Stimulated activated CD4-positive, alpha-beta T cell treated with anti-CD3 and anti-CD28 coated beads, Interleukin-2, amount 100 ng/mL, for 4 hours (primary cell): Measurements from ENCODE around the gene KIAA0040.
A peak's percentile ranks its signal among the peaks of the same experiment; 100 is the strongest.

Experiments used
- DNase-seq: peaks from one replicate; pipeline ENCODE4 v3.0.0-alpha.2; 2020; ENCODE audit warnings: low read depth

The KIAA0040 gene

DNA sequence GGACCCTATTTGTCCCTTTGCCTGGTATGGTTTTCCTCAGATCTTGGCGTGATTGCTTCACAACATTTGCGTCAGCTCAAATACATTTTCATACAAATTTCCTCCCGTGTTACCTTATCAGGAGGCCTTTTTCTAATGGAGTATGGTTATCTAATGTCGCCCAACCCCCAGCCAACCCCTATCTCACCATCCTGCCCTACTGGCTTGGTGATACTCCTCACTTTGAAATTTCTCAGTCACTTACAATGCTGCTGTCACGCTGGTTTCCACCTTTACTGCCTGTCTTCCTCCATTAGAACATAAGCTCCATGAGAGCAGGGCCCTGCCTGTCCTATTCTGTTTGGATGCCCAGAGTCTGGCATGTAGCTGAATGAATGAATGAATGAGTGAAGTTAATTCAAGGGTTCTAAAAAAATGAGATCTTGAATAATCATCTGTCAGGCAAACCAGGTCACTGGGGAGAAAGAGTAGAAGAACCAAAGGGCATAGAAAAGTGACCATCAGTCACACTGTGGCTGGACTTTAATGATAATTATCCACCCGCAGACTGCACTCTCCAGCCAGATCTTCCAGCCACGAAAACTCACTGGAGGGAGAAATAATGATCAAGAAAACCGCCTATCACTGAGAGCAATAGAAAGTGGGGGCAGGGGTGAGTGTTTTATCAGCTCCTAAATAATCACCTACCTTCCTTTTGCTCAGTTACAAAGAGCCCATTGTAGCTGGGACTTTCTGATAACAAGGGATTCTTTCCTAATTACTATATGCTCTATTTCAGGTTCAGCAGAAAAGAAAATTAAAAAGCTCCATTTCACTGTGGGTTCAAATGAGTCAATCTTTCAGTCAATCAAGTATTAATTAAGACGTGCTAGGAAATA is 21.3 kb downstream of the KIAA0040 start:
- no peak for DNase-seq

GRCh38 chr1:175169286-175170018 is 23.1 kb downstream of the KIAA0040 start:
- DNase-seq, result no peak

- DNase-seq, result no peak
Observed at GRCh38 chr1:175168782-175169181, 23.8 kb downstream of the KIAA0040 start.

GRCh38 chr1:175167861-175168260 is 24.7 kb downstream of the KIAA0040 start:
- no peak for DNase-seq

GRCh38 chr1:175166746-175167145 is 25.8 kb downstream of the KIAA0040 start:
- no peak for DNase-seq

- DNase-seq, result no peak
Observed at GRCh38 chr1:175164751-175165150, 27.8 kb downstream of the KIAA0040 start.

- no peak for DNase-seq
Observed at GRCh38 chr1:175163702-175164101, 28.9 kb downstream of the KIAA0040 start.

DNA sequence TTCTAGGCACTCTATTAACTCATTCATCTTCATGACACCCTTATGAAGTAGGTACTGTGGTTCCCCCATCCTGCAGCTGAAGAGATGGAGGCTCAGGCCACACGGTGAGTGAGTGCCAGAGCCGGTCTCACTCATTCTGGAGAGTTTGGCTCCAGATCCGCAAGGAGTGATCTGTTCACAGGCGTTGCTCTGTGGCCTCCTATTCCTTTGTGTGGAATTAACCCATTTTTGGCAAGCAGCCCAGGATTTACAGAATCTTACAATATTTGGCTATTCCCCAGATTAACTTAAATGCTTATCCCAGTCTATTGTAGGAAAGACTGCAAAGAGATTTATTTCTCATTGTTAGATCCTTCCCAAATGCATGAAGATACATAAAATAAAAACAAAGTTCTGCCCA is 29.6 kb downstream of the KIAA0040 start:
- DNase-seq, result no peak

DNA sequence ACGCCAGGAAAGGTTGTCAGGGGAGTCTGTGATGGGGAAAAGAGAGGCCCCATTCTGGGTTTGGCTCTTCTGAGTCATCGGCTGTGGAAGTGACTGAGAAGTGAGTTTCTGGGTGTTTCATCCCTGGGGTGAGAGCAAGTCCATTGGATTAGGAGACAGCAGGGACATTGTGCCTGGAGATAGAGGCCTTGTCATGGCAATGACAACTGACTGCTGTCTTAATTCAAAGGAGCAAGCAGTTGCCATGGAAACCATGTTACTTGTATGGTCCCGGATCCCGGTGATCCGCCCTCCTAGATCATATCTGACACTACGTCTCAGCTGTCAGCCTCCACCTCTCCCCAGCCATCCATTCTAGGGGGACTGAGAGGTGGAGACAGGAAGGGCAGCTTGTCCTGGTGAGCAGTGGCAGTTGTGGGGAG is 34.4 kb downstream of the KIAA0040 start:
- DNase-seq, result no peak

DNA sequence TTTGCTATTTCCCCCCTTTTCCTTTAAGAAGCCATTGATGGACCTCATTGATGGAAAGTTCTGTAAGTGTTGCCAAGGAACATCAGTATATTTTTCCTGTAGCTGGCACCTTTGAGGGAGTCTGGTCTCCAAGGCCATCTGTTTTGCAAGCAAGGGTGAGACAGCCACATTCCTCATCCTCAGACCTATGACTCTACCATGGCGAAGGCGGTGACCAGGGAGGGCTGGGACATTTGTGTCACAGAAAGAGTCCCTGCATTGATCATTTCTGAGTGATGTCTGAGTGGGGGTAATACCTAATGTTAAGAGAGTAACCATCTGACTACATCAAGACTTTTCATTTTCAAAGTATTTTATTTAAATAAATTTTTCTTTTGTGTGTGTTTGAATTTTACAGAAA is 35.4 kb downstream of the KIAA0040 start:
- DNase-seq, result no peak

- DNase-seq, result no peak
Observed at GRCh38 chr1:175155936-175156335, 36.6 kb downstream of the KIAA0040 start.

- no peak for DNase-seq
Observed at GRCh38 chr1:175155473-175155856, 37.1 kb downstream of the KIAA0040 start.

DNA sequence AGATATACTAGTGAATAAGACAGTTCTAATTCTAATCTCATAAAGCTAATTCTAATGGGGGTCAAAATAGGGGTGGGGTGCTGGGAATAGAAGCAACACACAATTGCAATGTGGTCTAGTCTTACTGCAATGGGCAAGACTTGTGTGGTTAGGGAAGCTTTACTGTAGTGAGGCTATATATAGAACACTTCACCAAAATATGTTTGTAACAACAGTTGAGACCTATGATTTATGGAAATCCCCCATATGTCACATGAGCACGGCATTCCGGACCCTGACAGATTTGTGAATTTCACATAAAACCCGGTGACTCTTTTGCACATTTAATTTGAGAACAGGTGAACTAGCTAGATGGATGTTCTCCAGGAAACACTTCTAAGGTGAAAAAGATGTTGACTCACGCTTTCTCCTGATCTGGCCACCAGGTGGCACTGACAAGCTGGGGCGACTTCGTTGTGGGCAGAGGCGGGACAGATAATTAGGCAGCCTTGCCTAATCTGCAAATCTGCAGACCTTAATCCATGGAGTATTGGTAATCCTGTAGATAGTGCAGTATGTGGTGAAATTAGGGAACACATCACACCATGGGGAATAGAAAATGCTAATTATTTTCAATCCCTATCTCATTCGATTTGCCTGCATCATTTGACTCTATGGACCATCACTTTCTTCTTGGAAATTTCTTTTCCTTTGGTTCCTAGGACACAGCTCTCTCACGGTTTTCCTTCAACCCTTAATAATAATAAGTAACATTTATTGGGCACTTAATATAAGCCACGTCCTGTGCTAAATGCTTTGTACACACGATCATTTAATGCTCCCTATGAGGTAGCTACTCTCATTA is 37.7 kb downstream of the KIAA0040 start:
- DNase-seq, result peak; percentile 56

- DNase-seq, result peak; percentile 60
Observed at GRCh38 chr1:175152006-175152652, 40.4 kb downstream of the KIAA0040 start.

GRCh38 chr1:175150596-175151319 is 41.8 kb downstream of the KIAA0040 start:
- DNase-seq, result no peak

- DNase-seq, result no peak
Observed at GRCh38 chr1:175148068-175148467, 44.5 kb downstream of the KIAA0040 start.

DNA sequence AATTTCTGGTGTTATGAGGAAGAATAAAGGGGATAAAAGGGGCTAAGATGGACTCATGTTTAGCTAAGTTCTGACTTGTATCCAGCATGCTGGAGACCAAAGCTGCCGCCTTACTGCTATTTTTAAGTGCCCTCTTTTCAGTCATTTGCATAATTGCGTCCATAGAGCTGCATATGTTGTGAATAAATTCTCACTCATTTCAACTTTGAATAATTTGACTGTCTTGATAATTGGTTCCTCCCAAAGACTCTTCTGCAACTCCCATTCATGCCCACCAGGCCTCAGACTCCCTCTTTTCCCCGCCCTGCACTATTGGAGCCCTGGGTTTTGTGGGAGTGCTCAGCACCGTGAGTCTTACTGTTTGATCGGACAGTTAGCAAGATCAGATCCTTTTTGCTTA is 45.0 kb downstream of the KIAA0040 start:
- DNase-seq, result no peak

- peak; percentile 47 for DNase-seq
Observed at GRCh38 chr1:175146529-175147213, 45.9 kb downstream of the KIAA0040 start.

DNA sequence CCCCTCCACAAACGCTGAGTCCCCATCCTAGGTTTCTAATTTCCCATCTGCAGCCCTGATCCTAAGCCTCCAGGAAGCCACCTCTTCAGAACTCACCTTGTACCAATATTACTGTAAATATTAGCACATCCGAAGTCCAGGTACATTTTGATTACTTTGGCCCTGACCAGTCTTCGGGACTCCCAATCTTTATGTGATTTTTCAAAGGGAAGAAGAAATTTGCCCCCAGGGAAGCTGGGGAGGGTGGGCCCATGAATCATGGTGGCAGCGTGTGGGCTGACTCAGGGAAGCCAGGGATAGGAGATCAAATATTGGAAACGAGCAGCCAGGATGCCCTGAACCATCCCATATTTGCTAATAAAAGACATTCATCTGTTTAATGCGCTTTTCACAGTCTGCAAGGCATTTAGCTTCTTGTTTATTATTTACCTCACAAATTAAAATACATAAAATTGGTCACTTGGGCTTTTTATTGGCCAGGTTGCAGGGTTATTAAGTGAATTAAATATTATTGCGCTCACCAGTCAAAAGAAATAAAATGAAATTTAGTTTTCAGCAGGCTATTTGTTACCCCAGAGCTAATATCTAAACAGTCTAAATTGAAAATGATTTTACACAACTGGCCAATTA is 46.6 kb downstream of the KIAA0040 start:
- no peak for DNase-seq

DNA sequence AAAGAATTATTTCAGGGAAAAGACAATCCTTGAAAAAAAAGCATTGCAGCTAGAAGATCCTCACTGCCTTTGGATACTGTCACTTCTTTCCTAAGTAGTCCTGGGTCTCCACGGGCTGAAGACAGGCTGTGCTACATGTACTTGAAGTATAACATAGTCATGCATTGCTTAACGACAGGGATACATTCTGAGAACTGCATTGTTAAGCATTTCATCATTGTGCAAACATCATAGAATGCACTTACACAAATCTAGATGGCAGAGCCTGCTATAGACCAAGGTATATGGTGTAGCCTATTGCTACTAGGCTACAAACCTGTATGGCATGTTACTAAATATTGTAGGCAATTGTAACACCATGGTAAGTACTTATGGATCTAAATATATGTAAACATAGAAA is 54.0 kb downstream of the KIAA0040 start:
- no peak for DNase-seq
